Adrenal gland (tissue), 5 donors: Measurements from ENCODE around the gene BMP6.
A peak's percentile ranks its signal among the peaks of the same experiment; 100 is the strongest.

ENCODE experiments used
- POLR2A ChIP-seq, 2 donors: fragments of 450-650 bp; IDR thresholded peaks; one replicate each; pipeline ENCODE4 v1.6.1; 2017; ENCODE audit warnings: antibody characterized with exemption in 2 of 2, mild to moderate bottlenecking in 2 of 2, moderate library complexity in 1 of 2
- TF ChIP-seq, protein P1 (sequence below), 6 experiments: fragments of 450-650 bp in 4 of 6; fragments of 200-600 bp in 2 of 6; sonication (generic) in 1 of 6; IDR thresholded peaks; 1 replicate in 5 of 6; 2 replicates in 1 of 6; pipeline versions ENCODE4 v1.5.1 to v1.8.0; 2016 to 2021; ENCODE audit warnings: antibody characterized with exemption in 6 of 6, mild to moderate bottlenecking in 2 of 6, moderate library complexity in 1 of 6
- donor health status: DM: no; HTN: no; CAD: no.

- TF ChIP-seq, protein P1, sequence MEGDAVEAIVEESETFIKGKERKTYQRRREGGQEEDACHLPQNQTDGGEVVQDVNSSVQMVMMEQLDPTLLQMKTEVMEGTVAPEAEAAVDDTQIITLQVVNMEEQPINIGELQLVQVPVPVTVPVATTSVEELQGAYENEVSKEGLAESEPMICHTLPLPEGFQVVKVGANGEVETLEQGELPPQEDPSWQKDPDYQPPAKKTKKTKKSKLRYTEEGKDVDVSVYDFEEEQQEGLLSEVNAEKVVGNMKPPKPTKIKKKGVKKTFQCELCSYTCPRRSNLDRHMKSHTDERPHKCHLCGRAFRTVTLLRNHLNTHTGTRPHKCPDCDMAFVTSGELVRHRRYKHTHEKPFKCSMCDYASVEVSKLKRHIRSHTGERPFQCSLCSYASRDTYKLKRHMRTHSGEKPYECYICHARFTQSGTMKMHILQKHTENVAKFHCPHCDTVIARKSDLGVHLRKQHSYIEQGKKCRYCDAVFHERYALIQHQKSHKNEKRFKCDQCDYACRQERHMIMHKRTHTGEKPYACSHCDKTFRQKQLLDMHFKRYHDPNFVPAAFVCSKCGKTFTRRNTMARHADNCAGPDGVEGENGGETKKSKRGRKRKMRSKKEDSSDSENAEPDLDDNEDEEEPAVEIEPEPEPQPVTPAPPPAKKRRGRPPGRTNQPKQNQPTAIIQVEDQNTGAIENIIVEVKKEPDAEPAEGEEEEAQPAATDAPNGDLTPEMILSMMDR (IDR thresholded peaks at IDR 0.05): peak in 1 of 6 experiments; percentile 21
- TF ChIP-seq POLR2A (IDR thresholded peaks at IDR 0.05): no peak
Measured at GRCh38 chr6:7899101-7899888, 173.4 kb downstream of the BMP6 start.
